Esophagus (tissue), 2 donors: ENCODE data around the gene CASTOR2. TPM values are rescaled to one million over a fixed set of nuclear protein-coding genes. Genes with fewer than 3 reads are reported as not detected.
"Not testable (repeated sequence)": the region's sequence is repeated elsewhere in the genome, so short reads cannot be mapped to it uniquely, and the experiment has no call there.

Source experiments
- H3K27ac ChIP-seq, 2 donors: one replicate each; pipeline ENCODE4 v1.5.1; 2013; ENCODE audit warnings: low read depth in 2 of 2, mild to moderate bottlenecking in 2 of 2, inconsistent platforms in 1 of 2, low read length in 1 of 2, moderate library complexity in 1 of 2
- H3K27me3 ChIP-seq, 2 donors: one replicate each; pipeline ENCODE4 v1.6.1; 2013; ENCODE audit warnings: low read length in 2 of 2, control low read depth in 1 of 2, mild to moderate bottlenecking in 1 of 2; ENCODE audit not compliant: insufficient read depth in 2 of 2, control insufficient read depth in 1 of 2
- H3K36me3 ChIP-seq, 2 donors: one replicate each; pipeline ENCODE4 v1.6.1; 2013; ENCODE audit warnings: low read length in 1 of 2; ENCODE audit not compliant: control insufficient read depth in 2 of 2, insufficient read depth in 2 of 2
- H3K4me1 ChIP-seq, 2 donors: one replicate each; pipeline ENCODE4 v1.6.1; 2013; ENCODE audit warnings: low read length in 1 of 2; ENCODE audit not compliant: control insufficient read depth in 2 of 2, insufficient read depth in 2 of 2
- H3K4me3 ChIP-seq, 2 donors: one replicate each; pipeline ENCODE4 v1.5.1; 2013; ENCODE audit warnings: low read length in 2 of 2, mild to moderate bottlenecking in 2 of 2, low read depth in 1 of 2, moderate library complexity in 1 of 2
- H3K9me3 ChIP-seq, 2 donors: one replicate each; pipeline ENCODE4 v1.6.1; 2013; ENCODE audit warnings: mild to moderate bottlenecking in 2 of 2, low read depth in 1 of 2, low read length in 1 of 2, moderate library complexity in 1 of 2; ENCODE audit not compliant: control insufficient read depth in 2 of 2, insufficient read depth in 1 of 2
- WGBS, 2 donors: extraction: QIAGEN DNeasy Blood & Tissue Kit; methylation state at CpG; one replicate each; pipeline ENCODE4 v1.1.7; 2013; 5-methylcytosine and 5-hydroxymethylcytosine counted together
- polyA plus RNA-seq, 2 donors: library from polyadenylated mRNA; stranded (reverse); fragments of 200-250 nt; gene quantifications; one replicate each; pipeline ENCODE4 v1.2.3, GENCODE V29; 2013
- donor health status: healthy with polysubstance abuse.
- donor health status: Bipolar disorder and iron deficiency.

CASTOR2 gene
- polyA plus RNA-seq, 2 donors, result 0.91 to 3.3 TPM

DNA sequence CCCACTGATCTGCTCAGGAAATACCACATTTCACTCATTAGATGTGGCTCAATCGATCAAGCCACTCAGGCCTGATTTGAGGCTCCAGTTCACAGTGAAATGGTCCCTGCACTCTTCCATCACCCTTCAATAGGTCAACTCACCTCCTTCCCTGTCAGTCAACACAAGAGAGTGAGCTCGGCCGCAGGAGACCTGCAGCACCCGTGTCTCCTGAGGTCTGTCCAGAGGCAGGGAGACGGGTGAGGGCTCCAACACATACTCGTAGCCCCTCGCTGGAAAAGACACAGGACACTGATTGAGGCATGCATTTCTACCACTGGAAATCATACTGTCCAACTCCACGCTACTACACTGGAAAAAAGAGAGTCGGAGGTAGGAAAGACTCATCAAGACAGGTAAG lies 102.0 kb downstream of the CASTOR2 start:
- Histone ChIP-seq H3K4me1 (peaks cover 0 to 2% of the 10 kb centered on the region in 2 donors), H3K9me3 (no peaks in the 10 kb centered on the region), H3K4me3 (no peak overlapping the region), H3K36me3 (peaks cover 18% of the 10 kb centered on the region in 2 donors), H3K27me3 (no peaks in the 10 kb centered on the region), H3K27ac (no peak overlapping the region)
- 93 to 94% methylated on average over 9 of the region's 9 CpGs for WGBS, 2 donors

DNA sequence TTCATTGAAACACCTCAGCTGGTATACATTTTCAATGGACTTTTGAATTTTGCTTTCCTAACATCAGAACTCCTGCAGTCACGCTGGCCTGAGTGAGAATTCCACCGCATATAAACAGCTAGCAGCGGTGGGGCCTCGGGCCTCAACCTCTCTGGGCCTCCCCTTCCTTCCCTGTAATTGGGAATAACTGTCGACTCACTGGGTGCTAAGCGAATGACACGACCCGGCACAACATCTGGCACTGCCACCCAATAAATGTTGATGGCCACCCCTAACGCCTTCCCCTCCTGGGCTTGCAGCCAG lies 108.4 kb downstream of the CASTOR2 start:
- no peaks in the 10 kb centered on the region for H3K36me3 ChIP-seq
- H3K9me3 ChIP-seq, result no peaks in the 10 kb centered on the region
- no peaks in the 10 kb centered on the region for H3K27me3 ChIP-seq
- H3K4me1 ChIP-seq, result no peaks in the 10 kb centered on the region
- peak overlapping the region; percentile 91 to 92 for H3K4me3 ChIP-seq
- H3K27ac ChIP-seq, result peak overlapping the region; percentile 94 to 99
- WGBS, 2 donors, result 5 to 10% methylated on average over 9 of the region's 9 CpGs

DNA sequence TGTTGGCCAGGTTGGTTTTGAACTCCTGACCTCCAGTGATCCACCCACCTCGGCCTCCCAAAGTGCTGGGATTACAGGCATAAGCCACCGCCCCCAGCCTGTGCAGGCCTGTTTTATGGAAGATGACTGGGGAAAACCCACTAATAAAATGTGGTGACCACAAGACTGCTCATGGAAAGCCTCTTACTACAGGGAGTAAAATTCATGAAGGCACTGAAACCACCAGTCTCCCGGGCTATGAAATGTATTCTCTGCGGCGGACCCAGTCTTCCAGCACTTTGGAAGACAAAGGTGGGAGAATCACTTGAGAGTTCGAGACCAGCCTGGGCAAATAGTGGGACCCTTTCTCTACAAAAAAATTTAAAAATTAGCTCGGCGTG lies 109.7 kb downstream of the CASTOR2 start:
- not testable (repeated sequence) for H3K36me3 ChIP-seq, H3K9me3 ChIP-seq, H3K4me1 ChIP-seq, H3K27me3 ChIP-seq
- WGBS, 2 donors, result 67 to 77% methylated on average over 4 to 6 of the region's 8 CpGs
- H3K4me3 ChIP-seq, result peak overlapping the region; percentile 91 to 92
- peak overlapping the region in 1 of 2 donors; percentile 99 for H3K27ac ChIP-seq

Other genes starting within 250 kb of the CASTOR2 start
- 1 to 10 TPM; 1.9 to 2.9 TPM for gene NCF1, start 190.7 kb upstream of the CASTOR2 start, polyA plus RNA-seq
- 10 to 100 TPM in 1 of 2 donors, 1 to 10 TPM in 1; 7.8 to 14.4 TPM for gene GTF2IRD2, start 113.1 kb upstream of the CASTOR2 start, polyA plus RNA-seq
- gene RCC1L, start 109.1 kb downstream of the CASTOR2 start, polyA plus RNA-seq, result 10 to 100 TPM; 15.5 to 27.3 TPM
- 10 to 100 TPM in 1 of 2 donors, 1 to 10 TPM in 1; 9.3 to 11.5 TPM for gene GTF2IRD2B, start 127.9 kb downstream of the CASTOR2 start, polyA plus RNA-seq